OCI-LY7 (cell line): ENCODE data around the gene GULP1. TPM values are rescaled to one million over a fixed set of nuclear protein-coding genes. Genes with fewer than 3 reads are reported as not detected.
"Not testable (repeated sequence)": the region's sequence is repeated elsewhere in the genome, so short reads cannot be mapped to it uniquely, and the experiment has no call there.

ENCODE experiments used
- BruUV-seq: library from RNA; stranded (reverse); fragments of 400-500 nt; replicated peaks from 2 replicates; lab custom pipeline; 2021; lab: Mats Ljungman, UMichigan
- CTCF ChIA-PET: fragments of 300-600 bp; sonication (Branson Sonifier 250); formaldehyde crosslinking; loops from one replicate; lab custom pipeline; 2022; ENCODE audit warnings: antibody characterized with exemption; ENCODE audit not compliant: unreplicated experiment; lab: Charles Lee
- POLR2A ChIA-PET: fragments of 300-600 bp; sonication (Branson Sonifier 250); formaldehyde crosslinking; loops from one replicate; lab custom pipeline; 2022; ENCODE audit warnings: antibody characterized with exemption; lab: Charles Lee
- DNase-seq: peaks from one replicate; pipeline ENCODE4 v3.0.0-alpha.2; 2015; ENCODE audit warnings: low spot score
- H2AFZ ChIP-seq: fragments of 200-600 bp; sonication (generic), shearing (Covaris generic); 2 replicates; pipeline ENCODE4 v1.6.1; 2014; ENCODE audit warnings: mild to moderate bottlenecking, antibody characterized with exemption, low read length, moderate library complexity
- H3K27ac ChIP-seq: fragments of 200-600 bp; sonication (generic); 2 replicates; pipeline ENCODE4 v1.5.1; 2014; ENCODE audit warnings: mixed run types, low read depth, mild to moderate bottlenecking, moderate library complexity, low read length, inconsistent platforms; ENCODE audit not compliant: poor library complexity, severe bottlenecking
- H3K36me3 ChIP-seq: fragments of 200-600 bp; sonication (generic); 2 replicates; pipeline ENCODE4 v1.6.1; 2014; ENCODE audit warnings: mild to moderate bottlenecking, antibody characterized with exemption, low read length, moderate library complexity, mixed read lengths; ENCODE audit not compliant: insufficient read depth
- H3K4me1 ChIP-seq: fragments of 200-600 bp; sonication (generic); 2 replicates; pipeline ENCODE4 v1.5.1; 2014; ENCODE audit warnings: mild to moderate bottlenecking, low read length; ENCODE audit not compliant: insufficient read depth, poor library complexity, severe bottlenecking
- H3K4me2 ChIP-seq: fragments of 200-600 bp; sonication (generic); 2 replicates; pipeline ENCODE4 v1.6.1; 2014; ENCODE audit warnings: mild to moderate bottlenecking, low read length
- H3K4me3 ChIP-seq: fragments of 200-600 bp; sonication (generic); 2 replicates; pipeline ENCODE4 v1.5.1; 2014; ENCODE audit warnings: mild to moderate bottlenecking, low read depth, low read length; ENCODE audit not compliant: poor library complexity, severe bottlenecking
- H3K79me2 ChIP-seq: fragments of 200-600 bp; sonication (generic); 2 replicates; pipeline ENCODE4 v1.6.1; 2016; ENCODE audit warnings: low read depth, mild to moderate bottlenecking, low read length, moderate library complexity, mixed read lengths; ENCODE audit not compliant: insufficient read depth
- H3K9me2 ChIP-seq: fragments of 200-600 bp; sonication (generic); 2 replicates; pipeline ENCODE4 v1.6.1; 2016; ENCODE audit warnings: mild to moderate bottlenecking, low read length, mixed read lengths; ENCODE audit not compliant: insufficient read depth
- H3K9me3 ChIP-seq: fragments of 200-600 bp; sonication (generic); 2 replicates; pipeline ENCODE4 v1.6.1; 2014; ENCODE audit warnings: mild to moderate bottlenecking, mixed run types, low read length, mixed read lengths
- H4K20me1 ChIP-seq: fragments of 200-600 bp; sonication (generic); 2 replicates; pipeline ENCODE4 v1.6.1; 2014; ENCODE audit warnings: mild to moderate bottlenecking, antibody characterized with exemption, low read length, moderate library complexity, mixed read lengths; ENCODE audit not compliant: insufficient read depth
- EZH2phosphoT487 ChIP-seq: fragments of 200-600 bp; sonication (generic); IDR thresholded peaks from 2 replicates; pipeline ENCODE4 v1.6.1; 2018; ENCODE audit warnings: low read depth, borderline replicate concordance, mild to moderate bottlenecking, mixed run types, antibody characterized with exemption, low read length, moderate library complexity, mixed read lengths
- intact Hi-C: fragments of 100-400 bp; cut with micrococcal nuclease; formaldehyde crosslinking; loops from one replicate; pipeline ENCODE4 v1.10.0; 2022; ENCODE audit not compliant: unreplicated experiment
- total RNA-seq, 2 experiments: library from RNA; depleted of rRNA in 1 of 2; stranded (reverse); fragments of >200 nt in 1 of 2; shearing (Covaris generic) in 1 of 2; gene quantifications; 2 replicates each; pipeline ENCODE4 v1.2.3, GENCODE V29; 2014 to 2022
- TF ChIP-seq, protein P1 (sequence below): fragments of 200-600 bp; sonication (generic); conservative IDR thresholded peaks from 2 replicates; pipeline ENCODE4 v1.5.1; 2014; ENCODE audit warnings: mild to moderate bottlenecking, antibody characterized with exemption, low read length, moderate library complexity, mixed read lengths

Gene GULP1
- total RNA-seq, 2 experiments from 2014 or later, result not detected

DNA sequence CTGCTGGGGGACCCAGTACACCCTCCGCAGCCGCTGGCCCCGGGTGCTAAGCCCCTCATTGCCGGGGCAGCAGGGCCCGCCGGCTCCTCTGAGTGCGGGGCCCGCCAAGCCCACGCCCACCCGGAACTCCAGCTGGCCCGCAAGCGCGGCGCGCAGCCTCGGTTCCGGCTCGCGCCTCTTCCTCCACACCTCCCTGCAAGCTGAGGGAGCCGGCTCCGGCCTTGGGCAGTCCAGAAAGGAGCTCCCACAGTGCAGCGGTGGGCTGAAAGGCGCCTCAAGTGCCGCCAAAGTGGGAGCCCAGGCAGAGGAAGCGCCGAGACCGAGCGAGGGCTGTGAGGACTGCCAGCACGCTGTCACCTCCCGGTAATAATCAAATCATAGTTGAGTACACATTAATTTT lies 314.9 kb downstream of the GULP1 start:
- CTCF ChIA-PET, H3K27ac ChIP-seq, intact Hi-C loops, H2AFZ ChIP-seq, H3K9me3 ChIP-seq, H3K79me2 ChIP-seq, H3K4me2 ChIP-seq, H3K9me2 ChIP-seq, BruUV-seq, H4K20me1 ChIP-seq, H3K4me1 ChIP-seq, DNase-seq, H3K4me3 ChIP-seq, H3K36me3 ChIP-seq: not testable (repeated sequence)
- POLR2A ChIA-PET, result interaction anchor here (1.8 kb wide), 1 partner anchor 9 kb away, joined by 5 read pairs; no protein-coding TSS in a partner anchor

DNA sequence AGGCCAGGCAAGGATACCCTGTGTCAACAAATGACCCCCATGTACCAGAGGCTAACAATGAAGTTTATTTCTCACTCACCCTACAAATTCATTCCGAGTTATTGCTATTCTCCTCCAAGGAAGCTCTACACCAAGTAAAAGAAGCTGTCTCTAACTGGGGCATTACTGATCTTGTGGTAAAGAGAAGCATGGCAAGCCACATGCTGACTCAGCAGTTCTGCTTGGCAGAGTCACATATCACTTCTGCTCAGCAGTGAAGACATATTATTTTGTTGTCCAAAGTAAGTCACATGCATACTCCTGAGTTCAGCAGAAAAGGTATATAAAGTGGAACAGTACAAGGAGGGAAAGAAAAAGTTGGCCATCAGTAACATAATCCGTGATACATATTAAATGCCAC lies 315.8 kb downstream of the GULP1 start:
- no peak for TF ChIP-seq EZH2phosphoT487
- TF ChIP-seq, protein P1, sequence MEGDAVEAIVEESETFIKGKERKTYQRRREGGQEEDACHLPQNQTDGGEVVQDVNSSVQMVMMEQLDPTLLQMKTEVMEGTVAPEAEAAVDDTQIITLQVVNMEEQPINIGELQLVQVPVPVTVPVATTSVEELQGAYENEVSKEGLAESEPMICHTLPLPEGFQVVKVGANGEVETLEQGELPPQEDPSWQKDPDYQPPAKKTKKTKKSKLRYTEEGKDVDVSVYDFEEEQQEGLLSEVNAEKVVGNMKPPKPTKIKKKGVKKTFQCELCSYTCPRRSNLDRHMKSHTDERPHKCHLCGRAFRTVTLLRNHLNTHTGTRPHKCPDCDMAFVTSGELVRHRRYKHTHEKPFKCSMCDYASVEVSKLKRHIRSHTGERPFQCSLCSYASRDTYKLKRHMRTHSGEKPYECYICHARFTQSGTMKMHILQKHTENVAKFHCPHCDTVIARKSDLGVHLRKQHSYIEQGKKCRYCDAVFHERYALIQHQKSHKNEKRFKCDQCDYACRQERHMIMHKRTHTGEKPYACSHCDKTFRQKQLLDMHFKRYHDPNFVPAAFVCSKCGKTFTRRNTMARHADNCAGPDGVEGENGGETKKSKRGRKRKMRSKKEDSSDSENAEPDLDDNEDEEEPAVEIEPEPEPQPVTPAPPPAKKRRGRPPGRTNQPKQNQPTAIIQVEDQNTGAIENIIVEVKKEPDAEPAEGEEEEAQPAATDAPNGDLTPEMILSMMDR, result no peak
- H3K4me2 ChIP-seq, result no peak overlapping the region
- no peak overlapping the region for H2AFZ ChIP-seq
- no peaks in the 10 kb centered on the region for H3K36me3 ChIP-seq
- DNase-seq, result no peak
- intact Hi-C loops, result no loop called here
- no peak overlapping the region for H3K4me3 ChIP-seq
- no peaks in the 10 kb centered on the region for H3K79me2 ChIP-seq
- H3K27ac ChIP-seq, result no peak overlapping the region
- no peaks in the 10 kb centered on the region for H3K9me3 ChIP-seq
- ChIA-PET CTCF (no interaction called here), POLR2A (interaction anchor here (1.8 kb wide), 1 partner anchor 10 kb away, joined by 5 read pairs; no protein-coding TSS in a partner anchor)
- no peaks in the 10 kb centered on the region for H4K20me1 ChIP-seq
- no TSS peak for BruUV-seq
- no peaks in the 10 kb centered on the region for H3K4me1 ChIP-seq
- H3K9me2 ChIP-seq, result no peaks in the 10 kb centered on the region

- H3K79me2 ChIP-seq, result no peaks in the 10 kb centered on the region
- BruUV-seq, result no TSS peak
- H3K9me2 ChIP-seq, result no peaks in the 10 kb centered on the region
- POLR2A ChIA-PET, result no interaction called here
- CTCF ChIA-PET, result no interaction called here
- H3K9me3 ChIP-seq, result no peaks in the 10 kb centered on the region
- H3K36me3 ChIP-seq, result no peaks in the 10 kb centered on the region
- TF ChIP-seq, protein P1, result no peak
- TF ChIP-seq EZH2phosphoT487, result no peak
- no peak overlapping the region for H3K4me2 ChIP-seq
- no peaks in the 10 kb centered on the region for H4K20me1 ChIP-seq
- no peak overlapping the region for H2AFZ ChIP-seq
- no peak overlapping the region for H3K27ac ChIP-seq
- DNase-seq, result no peak
- H3K4me1 ChIP-seq, result no peaks in the 10 kb centered on the region
- H3K4me3 ChIP-seq, result no peak overlapping the region
- intact Hi-C loops, result no loop called here
Measured at GRCh38 chr2:188609321-188610049, 317.8 kb downstream of the GULP1 start.
